ENCODE measurements around the gene BRICD5.
"Not testable (repeated sequence)": the region's sequence is repeated elsewhere in the genome, so short reads cannot be mapped to it uniquely, and the experiment has no call there.

Gene BRICD5

DNA sequence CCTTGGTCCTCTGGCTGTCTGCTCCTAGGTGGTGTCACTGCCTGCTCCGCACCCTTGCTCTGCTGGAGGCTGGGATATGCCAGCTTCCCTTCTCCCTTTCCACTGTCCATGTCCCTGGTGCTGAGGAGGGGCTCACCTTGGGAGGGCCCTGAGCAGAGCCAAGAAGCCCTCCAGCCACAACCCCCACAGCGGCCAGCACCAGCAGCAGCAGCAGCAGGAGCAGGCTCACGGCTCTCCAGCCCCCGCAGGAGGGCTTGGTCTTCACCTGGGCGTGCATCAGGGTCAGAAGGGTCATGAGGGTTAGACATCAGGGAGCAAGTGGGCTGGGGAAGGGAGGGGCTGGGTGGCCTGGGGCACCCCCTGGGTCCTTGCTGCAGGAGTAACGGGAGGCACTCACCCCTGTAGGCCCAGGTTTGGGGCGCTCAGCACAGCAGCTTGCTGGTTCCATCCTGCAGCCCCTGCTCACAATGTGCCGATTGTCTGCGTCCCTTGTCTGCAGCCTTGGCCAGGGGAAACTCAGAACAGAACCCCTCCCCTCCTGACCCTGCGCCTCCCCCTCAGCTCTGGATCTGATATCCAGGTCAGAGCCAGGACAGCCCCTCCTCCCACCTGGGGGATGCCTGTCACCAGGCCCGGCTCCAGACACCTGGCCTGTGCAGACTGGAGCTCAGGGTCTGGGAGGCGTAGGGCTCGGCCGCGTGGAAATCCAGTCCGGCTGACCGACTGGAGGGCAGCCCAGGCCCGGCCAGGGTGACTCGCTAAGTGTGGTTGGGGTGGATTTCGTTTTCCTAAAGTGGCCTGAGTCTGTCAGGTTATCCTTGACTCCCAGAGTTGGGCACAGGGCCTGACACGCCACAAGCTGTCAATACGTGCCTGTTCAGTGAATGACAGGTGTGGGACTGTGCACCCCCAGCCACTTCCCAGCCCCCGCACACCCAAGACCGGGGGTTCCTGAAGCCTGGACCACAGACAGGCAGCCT lies at the start of gene BRICD5:
BRICD5 (minus strand) TSS at position 478 of the 980 bp plus-strand sequence; CDS start at position 448, 30 bp downstream.
- DNase-seq (ENCODE audit: low read depth in 2 of 3, low spot score in 1 of 3), result no peak

DNA sequence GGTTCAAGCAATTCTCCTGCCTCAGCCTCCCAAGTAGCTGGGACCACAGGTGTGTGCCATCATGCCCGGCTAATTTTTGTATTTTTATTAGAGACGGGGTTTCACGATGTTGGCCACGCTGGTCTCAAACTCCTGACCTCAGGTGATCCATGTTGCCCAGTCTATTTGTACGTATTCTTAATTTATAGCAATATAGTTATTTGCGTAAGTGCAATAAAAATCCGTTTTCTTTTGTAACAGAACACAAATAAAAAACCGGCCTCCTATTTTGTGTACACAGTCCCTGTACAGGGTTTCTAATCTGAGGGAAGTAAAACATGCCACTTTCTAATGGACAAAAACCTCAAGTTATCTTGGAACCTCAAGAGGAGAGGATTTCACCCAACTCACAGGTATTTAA lies 49.6 kb upstream of the BRICD5 start:
- DNase-seq (ENCODE audit: low read depth in 2 of 3, low spot score in 1 of 3), result no peak

DNA sequence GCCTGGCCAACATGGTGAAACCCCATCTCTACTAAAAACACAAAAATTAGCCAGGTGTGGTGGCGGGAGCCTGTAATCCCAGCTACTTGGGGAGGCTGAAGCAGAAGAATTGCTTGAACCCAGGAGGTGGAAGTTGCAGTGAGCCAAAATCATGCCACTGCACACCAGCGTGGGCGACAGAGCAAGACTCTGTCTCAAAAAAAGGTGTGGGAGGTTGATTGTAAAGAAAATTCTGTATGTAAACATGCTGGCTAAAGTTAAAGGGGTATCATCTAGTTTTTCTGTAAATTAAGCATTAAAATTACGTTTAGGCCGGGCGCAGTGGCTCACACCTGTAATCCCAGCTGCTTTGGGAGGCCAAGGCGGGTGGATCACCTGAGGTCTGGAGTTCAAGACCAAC lies 47.9 kb upstream of the BRICD5 start:
- DNase-seq (ENCODE audit: low read depth in 2 of 3, low spot score in 1 of 3), result not testable (repeated sequence)

DNA sequence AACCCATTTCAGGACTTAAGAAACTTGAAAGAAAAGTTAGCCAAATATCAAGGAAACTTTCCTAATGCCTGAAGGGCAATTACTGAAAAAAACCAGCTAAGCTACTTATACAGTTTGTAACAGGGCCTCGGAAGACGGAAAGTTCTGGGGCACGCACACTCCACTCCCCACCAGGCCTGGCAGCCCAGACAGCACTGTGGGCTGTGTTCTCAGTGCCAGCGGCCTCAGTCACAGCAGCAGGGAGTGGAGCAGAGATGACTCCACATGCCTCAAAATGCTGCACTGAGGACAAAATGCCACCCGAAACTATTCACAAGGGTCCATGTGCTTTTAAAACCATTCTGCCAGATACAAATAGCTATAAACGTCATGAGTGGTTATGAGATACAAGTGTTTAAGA lies 47.1 kb upstream of the BRICD5 start:
- no peak for DNase-seq (ENCODE audit: low read depth in 2 of 3, low spot score in 1 of 3)

DNA sequence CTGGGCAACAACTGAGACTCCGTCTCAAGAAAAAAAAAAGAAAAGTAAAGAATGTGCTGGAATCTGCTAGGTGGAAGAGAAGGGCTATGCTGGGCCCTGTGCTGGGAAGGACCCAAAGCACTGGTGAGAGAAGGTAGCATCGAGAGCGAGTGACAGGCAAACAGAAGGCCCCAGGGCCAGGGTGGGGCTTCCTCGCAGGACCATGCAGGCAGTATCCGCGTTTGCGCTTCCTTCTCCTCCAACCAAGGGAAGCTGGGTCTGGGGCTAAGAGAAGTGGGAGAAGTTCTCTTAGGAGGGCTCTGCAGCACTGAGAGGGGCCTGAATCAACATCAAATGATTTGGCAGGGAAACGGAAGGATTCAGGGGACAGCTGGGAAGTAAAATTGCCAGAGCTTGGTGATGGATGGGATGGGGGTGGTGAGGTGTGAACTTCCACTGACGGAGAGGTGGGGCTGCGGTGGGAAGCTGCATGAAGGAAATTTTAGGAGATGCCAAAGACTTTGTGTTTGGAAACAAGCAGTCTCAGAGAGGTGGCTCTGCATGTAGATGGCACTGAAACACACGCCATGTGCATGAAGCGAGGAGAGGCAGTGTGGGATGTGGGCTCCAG lies 46.0 kb upstream of the BRICD5 start:
- no peak for DNase-seq (ENCODE audit: low read depth in 2 of 3, low spot score in 1 of 3)

DNA sequence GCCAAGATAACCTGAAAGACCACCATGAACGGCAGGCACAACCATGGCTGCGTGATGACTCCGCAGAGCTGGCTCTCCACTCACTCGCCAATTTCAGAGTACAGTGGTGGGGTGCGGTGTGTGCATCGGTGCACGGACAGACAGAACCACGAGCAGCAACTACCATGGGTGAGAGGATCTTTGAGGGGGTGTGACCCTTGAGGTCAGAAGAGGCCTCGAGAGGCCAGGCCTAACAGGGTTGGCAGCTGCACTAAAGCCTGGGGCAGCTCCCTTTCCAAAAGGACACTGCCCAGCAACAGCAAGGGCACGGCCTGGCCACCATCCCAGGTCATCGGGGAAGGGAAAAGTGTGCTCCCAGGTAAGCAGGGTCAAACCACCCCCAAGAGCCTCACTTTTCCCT lies 42.6 kb upstream of the BRICD5 start:
- DNase-seq (ENCODE audit: low read depth in 2 of 3, low spot score in 1 of 3), result no peak

DNA sequence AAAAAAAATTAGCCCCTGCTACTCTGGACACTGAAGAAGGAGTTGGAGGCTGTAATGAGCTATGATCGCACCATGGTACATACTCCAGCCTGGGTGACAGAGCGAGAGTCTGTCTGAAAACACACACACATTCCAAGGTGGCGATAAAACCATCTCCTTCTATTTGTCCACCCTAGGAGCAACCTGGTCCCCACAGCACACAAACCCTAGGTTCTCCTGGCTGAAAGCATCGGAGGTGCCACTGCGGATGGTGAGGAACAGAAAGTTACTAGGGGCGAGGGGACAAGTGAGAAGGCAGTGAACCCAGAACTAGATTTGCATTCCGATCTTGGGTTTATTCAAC lies 42.1 kb upstream of the BRICD5 start:
- no peak for DNase-seq (ENCODE audit: low read depth in 2 of 3, low spot score in 1 of 3)

DNA sequence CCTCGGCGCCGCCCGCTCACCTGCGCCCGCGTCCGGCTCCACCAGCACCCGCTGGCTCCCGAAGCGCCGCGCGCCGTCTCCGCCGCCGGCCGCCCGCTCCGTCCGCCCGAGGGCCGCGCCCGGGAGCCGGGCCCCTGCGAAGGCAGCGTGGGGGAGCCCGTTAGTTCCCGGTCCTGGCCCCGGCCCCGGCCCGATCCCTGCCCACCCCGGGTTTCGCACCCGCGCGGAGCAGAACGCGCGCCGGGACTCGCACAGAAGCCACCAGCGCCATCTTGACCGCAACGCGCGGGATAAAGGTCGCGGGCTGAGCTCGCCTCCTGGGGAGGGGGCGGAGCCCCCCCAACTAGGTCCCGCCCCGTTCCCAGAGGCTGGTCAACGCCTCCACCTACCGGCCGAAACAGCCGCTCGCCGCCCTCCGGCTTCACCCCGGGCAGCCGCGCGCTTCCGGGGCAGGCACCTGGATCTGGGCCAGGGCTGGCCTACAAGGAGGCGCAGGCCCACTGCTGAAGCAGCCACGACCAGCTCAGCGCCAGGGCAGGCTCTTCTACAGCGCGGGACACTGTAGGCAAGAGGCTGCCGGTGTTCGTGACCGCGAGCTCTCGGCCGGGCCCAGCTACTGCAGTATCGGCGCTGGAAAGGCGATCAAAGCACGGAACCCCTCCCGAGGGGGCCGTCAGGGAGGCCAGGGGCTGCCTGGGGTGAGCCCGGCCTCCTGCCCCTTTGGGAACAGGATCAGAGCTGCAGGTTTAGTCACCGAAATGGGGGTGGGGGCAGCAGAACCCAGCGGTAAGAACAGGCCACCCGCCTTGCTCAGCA lies 40.8 kb upstream of the BRICD5 start, which contains the start of gene ECI1:
ECI1 (minus strand) TSS at position 292 of the 816 bp plus-strand sequence; CDS start at position 271, 21 bp downstream.
- DNase-seq (ENCODE audit: low read depth in 2 of 3, low spot score in 1 of 3), result peak; percentile 73 to 85 (median 81)

DNA sequence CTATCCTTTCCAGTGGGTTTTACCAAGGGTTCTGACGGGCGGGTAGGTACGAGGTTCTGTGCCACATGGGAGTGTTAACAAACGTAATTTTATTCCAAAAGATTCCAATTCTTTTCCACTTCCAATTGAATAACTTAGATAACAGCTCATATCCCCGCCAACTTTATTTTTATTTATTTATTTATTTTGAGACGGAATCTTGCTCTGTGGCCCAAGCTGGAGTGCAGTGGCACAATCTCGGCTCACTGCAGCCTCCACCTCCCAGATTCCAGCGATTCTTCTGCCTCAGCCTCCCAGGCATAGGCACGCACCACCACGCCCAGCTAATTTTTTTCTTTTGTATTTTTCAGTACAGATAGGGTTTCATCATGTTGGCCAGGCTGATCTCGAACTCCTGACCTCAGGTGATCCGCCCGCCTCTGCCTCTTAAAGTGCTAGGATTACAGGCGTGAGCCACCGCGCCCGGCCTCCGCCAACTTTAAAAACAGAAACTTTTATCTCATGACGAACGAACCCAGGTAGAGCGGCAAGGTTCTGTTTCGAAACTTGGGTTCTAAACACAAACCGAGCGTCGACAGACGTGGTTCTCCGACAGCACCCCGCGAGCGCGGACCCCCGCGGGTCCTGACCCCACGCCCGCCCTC lies 40.1 kb upstream of the BRICD5 start:
- DNase-seq (ENCODE audit: low read depth in 2 of 3, low spot score in 1 of 3), result peak in 2 of 3 donors; percentile 36 to 38

DNA sequence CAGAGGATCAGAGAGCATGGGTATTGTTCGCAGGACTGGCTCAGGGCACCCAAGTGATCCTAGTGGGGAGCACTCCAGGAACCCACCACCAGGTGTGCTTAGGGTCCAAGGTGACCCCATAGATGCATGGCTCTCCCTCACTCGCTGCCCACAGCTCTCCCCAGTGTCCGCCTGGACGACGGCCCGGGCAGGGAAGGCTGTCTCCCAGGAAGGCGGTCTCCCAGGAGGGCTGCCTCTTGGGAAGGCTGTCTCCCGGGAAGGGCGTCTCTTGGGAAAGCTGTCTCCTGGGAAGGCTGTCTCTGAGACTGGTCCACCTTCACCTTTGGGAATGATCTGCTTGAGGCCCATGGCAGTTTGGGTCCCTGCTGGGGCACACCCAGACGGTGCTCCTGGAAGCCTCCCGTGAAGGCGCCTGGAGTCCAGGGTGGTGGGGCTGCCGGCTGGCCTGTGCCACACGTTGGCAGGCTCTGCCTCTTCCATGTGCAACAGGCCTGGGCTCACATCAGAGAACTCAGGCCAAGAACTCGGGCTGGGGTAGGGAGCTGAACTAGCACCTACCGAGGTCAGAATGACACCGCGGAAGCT lies 35.7 kb upstream of the BRICD5 start:
- DNase-seq (ENCODE audit: low read depth in 2 of 3, low spot score in 1 of 3), result no peak

DNA sequence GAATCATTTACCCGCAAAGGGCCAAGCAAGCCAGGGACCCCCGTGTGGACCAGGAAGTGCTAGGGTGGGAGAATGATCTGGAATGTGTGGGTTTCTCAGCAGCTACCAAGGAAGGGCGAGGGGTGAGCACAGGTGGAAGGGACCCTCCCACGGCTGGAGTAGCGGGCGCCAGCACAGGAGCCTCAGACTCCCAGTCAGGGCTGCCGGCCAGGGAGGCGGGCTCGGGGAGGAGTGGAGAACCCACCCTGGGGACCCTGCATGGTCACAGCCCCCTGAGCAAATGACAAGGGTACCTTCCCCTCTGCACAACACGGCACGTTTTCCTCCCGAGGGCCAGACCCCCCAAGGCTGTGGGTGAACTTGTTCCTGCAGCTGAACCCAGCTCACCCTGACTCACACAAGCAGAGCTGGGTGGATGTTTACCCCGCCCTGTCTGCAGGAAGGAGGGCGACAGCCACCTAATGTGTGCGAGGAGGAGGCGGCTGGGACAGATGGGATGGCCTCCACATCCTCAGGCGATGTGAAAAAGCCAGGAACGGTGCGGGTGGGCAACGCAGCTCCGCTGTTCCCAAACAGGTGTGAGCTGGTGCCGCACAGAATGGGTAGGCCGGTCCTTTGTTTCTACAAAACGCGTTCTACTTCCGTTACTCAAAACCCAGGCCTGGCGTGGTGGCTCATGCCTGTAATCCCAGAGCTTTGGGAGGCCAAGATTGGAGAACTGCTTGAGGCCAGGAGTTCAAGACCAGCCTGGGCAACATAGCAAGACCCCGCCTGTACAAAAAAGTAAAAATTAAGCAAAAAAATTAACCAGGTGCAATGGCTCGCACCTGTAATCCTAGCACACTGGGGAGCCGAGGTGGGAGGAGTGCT lies 34.5 kb upstream of the BRICD5 start:
- no peak for DNase-seq (ENCODE audit: low read depth in 2 of 3, low spot score in 1 of 3)

DNA sequence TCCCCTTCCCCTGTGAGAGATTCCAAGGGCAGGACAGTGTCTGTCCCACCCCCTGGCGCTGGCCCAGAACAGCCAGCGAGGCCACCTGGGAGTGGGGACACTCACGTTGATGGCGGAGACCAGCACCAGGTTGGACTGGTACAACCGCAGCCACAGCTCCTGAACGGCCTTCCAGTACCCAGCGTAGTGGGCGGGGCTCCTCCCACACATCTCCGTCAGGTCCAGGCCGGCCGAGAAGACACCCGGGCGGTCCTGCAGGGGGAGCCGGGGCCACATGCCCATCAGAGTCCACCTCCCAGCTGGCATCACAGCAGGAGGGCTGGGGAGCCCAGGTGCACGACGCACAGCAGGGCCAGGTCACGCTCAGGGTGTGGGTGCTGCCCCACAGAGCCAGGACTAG lies 33.6 kb upstream of the BRICD5 start:
- no peak for DNase-seq (ENCODE audit: low read depth in 2 of 3, low spot score in 1 of 3)

DNA sequence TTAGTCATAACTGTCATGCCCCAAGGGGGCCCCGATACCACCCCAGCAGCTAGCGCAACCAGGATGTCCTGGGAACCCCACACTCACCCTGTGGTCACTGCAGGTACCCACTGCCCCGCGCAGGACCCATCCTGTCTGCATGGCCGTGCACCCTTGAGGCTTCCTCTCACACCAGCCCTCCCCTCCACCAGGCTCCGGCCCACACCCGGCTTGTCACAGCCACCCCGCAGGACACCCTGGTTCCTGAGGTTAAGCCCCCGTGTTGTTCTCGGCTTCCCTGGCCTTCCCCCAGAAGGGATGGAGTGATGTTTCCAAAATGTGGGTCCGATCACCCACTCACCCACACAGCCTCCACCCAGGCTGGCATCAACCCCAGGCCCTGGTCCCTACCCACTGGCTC lies 33.1 kb upstream of the BRICD5 start:
- no peak for DNase-seq (ENCODE audit: low read depth in 2 of 3, low spot score in 1 of 3)

DNA sequence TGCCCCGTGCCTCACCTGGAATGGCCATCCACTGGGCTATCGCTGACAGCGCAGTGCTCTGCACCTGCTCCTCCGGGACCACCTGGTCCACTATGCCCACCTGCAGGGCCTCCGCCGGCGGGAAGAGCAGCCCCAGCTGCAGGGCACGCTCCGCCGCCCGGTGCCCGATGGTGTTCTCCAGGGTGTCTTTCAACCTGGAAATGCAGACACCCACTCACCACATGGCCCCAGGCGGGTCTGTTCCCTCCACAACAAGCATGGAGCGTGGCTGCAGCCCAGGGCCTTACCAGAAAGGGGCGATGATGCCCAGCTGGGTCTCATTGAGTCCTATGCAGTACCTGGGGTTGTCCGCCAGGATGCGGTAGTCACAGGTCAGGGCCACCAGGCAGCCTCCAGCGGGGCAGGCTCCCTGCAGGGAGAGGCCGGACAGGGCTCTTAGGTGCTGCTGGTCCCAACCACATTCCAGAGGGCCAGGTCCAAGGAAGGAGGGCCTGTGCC lies 32.4 kb upstream of the BRICD5 start:
- no peak for DNase-seq (ENCODE audit: low read depth in 2 of 3, low spot score in 1 of 3)

DNA sequence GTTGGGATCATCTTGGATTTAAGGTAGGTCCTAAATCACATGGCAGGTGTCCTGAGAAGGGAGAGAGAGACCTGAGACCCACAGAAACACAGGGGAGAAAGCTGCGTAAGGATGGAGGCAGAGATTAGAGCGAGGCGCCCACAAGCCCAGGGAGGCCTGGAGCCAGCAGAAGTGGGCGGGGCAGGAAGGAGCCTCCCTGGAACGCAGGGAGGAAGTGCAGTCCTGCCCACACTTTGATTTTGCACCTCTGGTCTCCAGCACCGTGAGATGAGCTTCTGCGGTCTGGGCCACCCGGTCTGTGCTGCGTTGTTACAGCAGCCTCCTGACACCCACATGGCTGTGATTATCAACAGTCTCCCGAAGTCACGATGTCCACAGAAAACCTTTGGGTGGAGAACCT lies 31.9 kb upstream of the BRICD5 start:
- no peak for DNase-seq (ENCODE audit: low read depth in 2 of 3, low spot score in 1 of 3)

DNA sequence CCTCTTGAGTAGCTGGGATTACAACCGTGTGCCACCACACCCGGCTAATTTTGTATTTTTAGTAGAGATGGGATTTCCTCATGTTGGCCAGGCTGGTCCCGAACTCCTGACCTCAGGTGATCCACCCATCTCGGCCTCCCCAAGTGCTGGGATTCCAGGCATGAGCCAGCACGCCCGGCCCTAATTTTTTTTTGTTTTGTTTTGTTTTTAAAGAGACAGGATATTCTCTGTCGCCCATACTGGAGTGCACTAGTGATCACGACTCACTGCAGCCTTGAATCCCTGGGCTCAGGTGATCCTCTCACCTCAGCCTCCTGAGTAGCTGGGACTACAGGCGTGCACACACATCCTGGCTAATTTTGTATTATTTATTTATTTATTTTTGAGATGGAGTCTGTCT lies 29.7 kb upstream of the BRICD5 start:
- not testable (repeated sequence) for DNase-seq (ENCODE audit: low read depth in 2 of 3, low spot score in 1 of 3)

DNA sequence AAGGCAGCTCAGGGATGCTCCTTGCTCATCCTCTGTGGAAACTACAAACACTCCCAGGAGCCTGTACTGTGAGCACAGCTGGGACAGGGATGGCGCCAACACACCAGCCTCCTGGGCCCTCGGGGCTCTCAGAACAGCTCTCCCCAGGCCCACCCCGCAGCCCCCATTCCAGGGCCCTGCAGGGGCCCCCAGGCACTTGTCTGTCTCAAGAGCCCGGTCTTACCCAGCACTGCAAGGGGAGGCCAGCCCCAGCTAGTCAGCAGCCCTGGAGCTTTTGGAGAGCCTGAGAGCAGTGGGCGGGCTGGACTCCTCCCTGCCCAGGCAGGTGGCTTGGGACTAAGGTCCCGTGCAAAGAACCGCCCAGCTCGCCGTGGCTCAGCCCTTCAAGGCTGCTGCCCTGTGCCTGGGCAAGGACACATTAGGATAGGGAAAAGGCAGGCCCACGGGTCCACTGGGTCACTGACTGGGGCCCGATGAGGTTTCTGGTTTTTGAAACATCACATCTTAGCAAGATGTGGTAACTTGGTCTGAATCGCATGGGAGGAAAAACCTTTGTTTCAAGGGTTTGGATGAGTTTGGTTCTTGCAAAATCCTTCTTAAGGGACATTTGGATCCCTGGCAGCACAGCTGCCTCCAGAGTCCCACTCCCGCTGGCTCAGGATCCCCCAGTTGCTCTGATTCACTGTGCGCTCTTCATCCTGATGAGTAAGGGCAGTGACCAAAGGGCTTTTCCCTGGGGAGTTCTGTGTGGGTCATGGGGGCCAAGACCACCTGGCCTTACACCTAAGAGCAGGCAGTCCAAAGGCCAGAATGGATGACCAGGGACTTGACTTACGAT lies 28.4 kb upstream of the BRICD5 start:
- no peak for DNase-seq (ENCODE audit: low read depth in 2 of 3, low spot score in 1 of 3)

DNA sequence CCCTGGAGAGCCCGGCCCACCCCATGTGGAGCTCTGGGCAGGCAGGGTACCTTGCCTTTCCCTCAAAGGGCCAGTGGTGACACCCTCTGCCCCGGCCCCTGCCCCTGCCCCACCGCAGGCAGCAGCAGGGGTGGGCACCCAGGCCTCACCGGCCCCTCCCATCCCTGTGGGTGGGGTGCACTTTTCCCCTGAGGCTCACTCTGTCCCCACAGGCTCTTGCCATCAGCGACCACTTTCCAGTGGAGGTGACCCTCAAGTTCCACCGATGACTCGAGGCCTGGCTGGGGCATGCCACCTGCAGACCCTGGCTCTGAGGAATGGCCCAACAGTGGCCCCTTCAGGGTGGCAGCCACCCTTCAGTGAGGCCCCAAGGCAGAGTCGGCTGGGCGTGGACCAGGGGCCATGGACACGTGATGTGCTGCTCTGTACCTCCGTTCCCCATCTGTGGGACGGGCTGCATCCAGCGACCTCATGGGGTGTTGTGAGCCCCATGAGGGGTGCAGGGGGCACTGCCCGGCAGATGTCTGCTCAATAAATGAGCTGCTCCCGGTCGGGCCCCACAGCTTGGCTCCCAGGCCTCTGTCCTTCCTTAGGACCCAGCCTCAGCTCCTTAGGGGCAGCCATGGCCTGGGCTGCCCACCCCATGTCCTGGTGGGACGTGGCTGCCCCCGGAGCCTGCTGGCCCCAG lies 27.6 kb upstream of the BRICD5 start:
- DNase-seq (ENCODE audit: low read depth in 2 of 3, low spot score in 1 of 3), result no peak
